GM12872 (cell line): ENCODE measurements around the gene HES4.

Experiments
- CTCF ChIP-seq: IDR thresholded peaks from 3 replicates; pipeline ENCODE4 v1.5.1; 2011; ENCODE audit warnings: low read depth, mild to moderate bottlenecking, low read length, moderate library complexity; ENCODE audit not compliant: insufficient read depth

HES4 gene

GRCh38 chr1:1001057-1001783 is 1.3 kb upstream of the HES4 start:
- TF ChIP-seq CTCF = no peak

- TF ChIP-seq CTCF = no peak
These were observed 610 bp upstream of the HES4 start for GRCh38 chr1:1000357-1001056.

GRCh38 chr1:998995-999724 is 737 bp downstream of the HES4 start:
- no peak for TF ChIP-seq CTCF

GRCh38 chr1:998745-998994 is 1.2 kb downstream of the HES4 start:
- TF ChIP-seq CTCF = no peak

GRCh38 chr1:997993-998744 is 1.7 kb downstream of the HES4 start:
- no peak for TF ChIP-seq CTCF

GRCh38 chr1:997713-997992 is 2.2 kb downstream of the HES4 start:
- TF ChIP-seq CTCF = no peak
